Measurements from ENCODE around the gene HLA-DMB. TPM values are rescaled to one million over a fixed set of nuclear protein-coding genes. Genes with fewer than 3 reads are reported as not detected.

The HLA-DMB gene
- total RNA-seq, 1 experiment from 2014 or later = 1.1 TPM

- H3K9me3 Mint-ChIP-seq = no peaks in the 10 kb centered on the region
- CTCF ChIA-PET = interaction anchor here (0.5 to 5.0 kb wide), 19 partner anchors 12 to 1349 kb away, joined by 3 to 46 read pairs (median 5); partner anchors contain the start of genes BRD2, HLA-DMA, HLA-DMB and TAP2
- no peaks in the 10 kb centered on the region for H3K36me3 Mint-ChIP-seq
- H3K27ac Mint-ChIP-seq = peak overlapping the region; percentile 99
- peak overlapping the region; percentile 98 for H3K4me3 Mint-ChIP-seq
- ATAC-seq (peak; percentile 98), DNase-seq (ENCODE audit: low spot score) (peak; percentile 96)
- POLR2A ChIA-PET = interaction anchor here (0.9 to 2.4 kb wide), 9 partner anchors 33 to 99 kb away, joined by 3 to 33 read pairs (median 6); partner anchors contain the start of genes HLA-DMA, PSMB8, PSMB9 and TAP1
- TF ChIP-seq CTCF (IDR thresholded peaks at IDR 0.05) (no peak), E2F5 (CRISPR knock-in tag; IDR thresholded peaks at IDR 0.05) (peak; percentile 86; the same call in 1 of the 2 replicates), RELA (CRISPR knock-in tag; IDR thresholded peaks at IDR 0.05; ENCODE audit: borderline replicate concordance) (0 out of 2 replicates have a peak, but pooled peaks have one; percentile 53), CREM (CRISPR knock-in tag; IDR thresholded peaks at IDR 0.05) (0 out of 2 replicates have a peak, but pooled peaks have one; percentile 22), ZNF317 (CRISPR knock-in tag; IDR thresholded peaks at IDR 0.05; ENCODE audit: borderline replicate concordance, low read depth) (no peak), ZNF263 (CRISPR knock-in tag; IDR thresholded peaks at IDR 0.05; ENCODE audit: low read depth) (no peak), GABPB1 (CRISPR knock-in tag; IDR thresholded peaks at IDR 0.05) (peak; percentile 46; the same call in 1 of the 2 replicates), ETV6 (CRISPR knock-in tag; IDR thresholded peaks at IDR 0.05) (peak; percentile 48; the same call in 1 of the 2 replicates), USF2 (CRISPR knock-in tag; IDR thresholded peaks at IDR 0.05) (peak; percentile 42; the same call in 1 of the 2 replicates), TP53 (CRISPR knock-in tag; IDR thresholded peaks at IDR 0.05) (peak; percentile 39; the same call in 1 of the 2 replicates), IRF1 (CRISPR knock-in tag; IDR thresholded peaks at IDR 0.05) (no peak), USF1 (CRISPR knock-in tag; IDR thresholded peaks at IDR 0.05) (peak; percentile 53; the same call in 1 of the 2 replicates), NFYB (CRISPR knock-in tag; conservative IDR thresholded peaks at IDR 0.05; ENCODE audit: low read depth) (peak; percentile 82), ZBTB21 (CRISPR knock-in tag; IDR thresholded peaks at IDR 0.05; ENCODE audit: borderline replicate concordance) (peak; percentile 54; the same call in 1 of the 2 replicates), NR3C1 (CRISPR knock-in tag; conservative IDR thresholded peaks at IDR 0.05; ENCODE audit: low read depth) (0 out of 2 replicates have a peak, but pooled peaks have one; percentile 52), E2F1 (CRISPR knock-in tag; IDR thresholded peaks at IDR 0.05) (no peak)
- peaks cover 3% of the 10 kb centered on the region; the same call in 1 of the 2 replicates for H3K27me3 Mint-ChIP-seq (ENCODE audit: low read depth)
- H3K4me1 Mint-ChIP-seq = peaks cover 13% of the 10 kb centered on the region
Observed at GRCh38 chr6:32894085-32895005, 46.5 kb downstream of the HLA-DMB start.

GRCh38 chr6:32890831-32891230, 50.0 kb downstream of the HLA-DMB start:
- POLR2A ChIA-PET = no interaction called here
- no peak overlapping the region for H3K4me3 Mint-ChIP-seq
- ATAC-seq (no peak), DNase-seq (ENCODE audit: low spot score) (no peak)
- peaks cover 5% of the 10 kb centered on the region; the same call in 1 of the 2 replicates for H3K27me3 Mint-ChIP-seq (ENCODE audit: low read depth)
- H3K36me3 Mint-ChIP-seq = no peaks in the 10 kb centered on the region
- peaks cover 12% of the 10 kb centered on the region for H3K4me1 Mint-ChIP-seq
- no peaks in the 10 kb centered on the region for H3K9me3 Mint-ChIP-seq
- H3K27ac Mint-ChIP-seq = no peak overlapping the region
- CTCF ChIA-PET = interaction anchor here (5.0 kb wide), 1 partner anchor 63 kb away, joined by 46 read pairs; the partner anchor contains the start of gene HLA-DMA
- TF ChIP-seq, protein P1, sequence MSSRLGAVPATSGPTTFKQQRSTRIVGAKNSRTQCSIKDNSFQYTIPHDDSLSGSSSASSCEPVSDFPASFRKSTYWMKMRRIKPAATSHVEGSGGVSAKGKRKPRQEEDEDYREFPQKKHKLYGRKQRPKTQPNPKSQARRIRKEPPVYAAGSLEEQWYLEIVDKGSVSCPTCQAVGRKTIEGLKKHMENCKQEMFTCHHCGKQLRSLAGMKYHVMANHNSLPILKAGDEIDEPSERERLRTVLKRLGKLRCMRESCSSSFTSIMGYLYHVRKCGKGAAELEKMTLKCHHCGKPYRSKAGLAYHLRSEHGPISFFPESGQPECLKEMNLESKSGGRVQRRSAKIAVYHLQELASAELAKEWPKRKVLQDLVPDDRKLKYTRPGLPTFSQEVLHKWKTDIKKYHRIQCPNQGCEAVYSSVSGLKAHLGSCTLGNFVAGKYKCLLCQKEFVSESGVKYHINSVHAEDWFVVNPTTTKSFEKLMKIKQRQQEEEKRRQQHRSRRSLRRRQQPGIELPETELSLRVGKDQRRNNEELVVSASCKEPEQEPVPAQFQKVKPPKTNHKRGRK (CRISPR knock-in tag; IDR thresholded peaks at IDR 0.05; ENCODE audit: borderline replicate concordance) = no peak
- TF ChIP-seq MLX (CRISPR knock-in tag; IDR thresholded peaks at IDR 0.05) (no peak), TEAD4 (CRISPR knock-in tag; IDR thresholded peaks at IDR 0.05) (no peak), HMGXB4 (CRISPR knock-in tag; IDR thresholded peaks at IDR 0.05) (no peak), ZNF317 (CRISPR knock-in tag; IDR thresholded peaks at IDR 0.05; ENCODE audit: borderline replicate concordance, low read depth) (no peak), FOXK1 (CRISPR knock-in tag; IDR thresholded peaks at IDR 0.05) (no peak), ZBTB21 (CRISPR knock-in tag; IDR thresholded peaks at IDR 0.05; ENCODE audit: borderline replicate concordance) (no peak)

Data from WTC11 (cell line).